ENCODE measurements around the gene MAGEB6. TPM values are rescaled to one million over a fixed set of nuclear protein-coding genes. Genes with fewer than 3 reads are reported as not detected.
"Not testable (repeated sequence)": the region's sequence is repeated elsewhere in the genome, so short reads cannot be mapped to it uniquely, and the experiment has no call there.

The MAGEB6 gene, protein sequence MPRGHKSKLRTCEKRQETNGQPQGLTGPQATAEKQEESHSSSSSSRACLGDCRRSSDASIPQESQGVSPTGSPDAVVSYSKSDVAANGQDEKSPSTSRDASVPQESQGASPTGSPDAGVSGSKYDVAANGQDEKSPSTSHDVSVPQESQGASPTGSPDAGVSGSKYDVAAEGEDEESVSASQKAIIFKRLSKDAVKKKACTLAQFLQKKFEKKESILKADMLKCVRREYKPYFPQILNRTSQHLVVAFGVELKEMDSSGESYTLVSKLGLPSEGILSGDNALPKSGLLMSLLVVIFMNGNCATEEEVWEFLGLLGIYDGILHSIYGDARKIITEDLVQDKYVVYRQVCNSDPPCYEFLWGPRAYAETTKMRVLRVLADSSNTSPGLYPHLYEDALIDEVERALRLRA
- total RNA-seq: not detected
- not detected for polyA plus RNA-seq
- total RNA-seq: 0 reads per million in 6 experiments

GRCh38 chrX:26192204-26192603 lies at the start of gene MAGEB6:
MAGEB6 (plus strand) TSS chrX:26192440; CDS start chrX:26193847, 1,407 bp downstream.
- Mint-ChIP-seq H3K9me3 (peaks cover 0 to 4% (median 0%) of the 10 kb centered on the region in 9 donors), H3K27me3 (no peaks in the 10 kb centered on the region), H3K4me3 (no peak within 1 kb of the TSS), H3K27ac (no peak within 1 kb of the TSS), H3K4me1 (no peaks in the 10 kb centered on the region), H3K36me3 (no peaks in the 10 kb centered on the region)
- no peak for DNase-seq
- POLR2A ChIA-PET: no interaction called here
- no peak for ATAC-seq

GRCh38 chrX:26146024-26146423 lies 46.2 kb upstream of the MAGEB6 start:
- no peaks in the 10 kb centered on the region for H3K27me3 Mint-ChIP-seq
- DNase-seq (no peak), ATAC-seq (no peak)
- POLR2A ChIA-PET: no interaction called here
- H3K36me3 Mint-ChIP-seq: no peaks in the 10 kb centered on the region
- no peak overlapping the region for H3K4me3 Mint-ChIP-seq
- peaks cover 0 to 10% (median 0%) of the 10 kb centered on the region in 9 donors for H3K9me3 Mint-ChIP-seq
- H3K4me1 Mint-ChIP-seq: no peaks in the 10 kb centered on the region
- no peak overlapping the region for H3K27ac Mint-ChIP-seq

- no peak within 1 kb of the TSS for H3K27ac Mint-ChIP-seq
- ATAC-seq: no peak
- H3K4me1 Mint-ChIP-seq: no peaks in the 10 kb centered on the region
- peaks cover 0 to 7% (median under 1%) of the 10 kb centered on the region in 9 donors for H3K9me3 Mint-ChIP-seq
- no peaks in the 10 kb centered on the region for H3K27me3 Mint-ChIP-seq
- no peak for DNase-seq
- no peak within 1 kb of the TSS for H3K4me3 Mint-ChIP-seq
- POLR2A ChIA-PET: no interaction called here
- H3K36me3 Mint-ChIP-seq: no peaks in the 10 kb centered on the region
These were observed 31.9 kb upstream of the MAGEB6 start, which contains the start of gene MAGEB6B for GRCh38 chrX:26160301-26160700. MAGEB6B (plus strand) TSS chrX:26160601; CDS start chrX:26160601, 0 bp downstream.

- Mint-ChIP-seq H3K27ac (no peak overlapping the region), H3K4me3 (no peak overlapping the region), H3K9me3 (peaks cover 0 to 5% (median 0%) of the 10 kb centered on the region in 9 donors), H3K27me3 (no peaks in the 10 kb centered on the region), H3K4me1 (no peaks in the 10 kb centered on the region), H3K36me3 (no peaks in the 10 kb centered on the region)
- POLR2A ChIA-PET: no interaction called here
- no peak for DNase-seq
- no peak for ATAC-seq
These were observed 11.3 kb downstream of the MAGEB6 start for GRCh38 chrX:26203561-26203960.

DNA sequence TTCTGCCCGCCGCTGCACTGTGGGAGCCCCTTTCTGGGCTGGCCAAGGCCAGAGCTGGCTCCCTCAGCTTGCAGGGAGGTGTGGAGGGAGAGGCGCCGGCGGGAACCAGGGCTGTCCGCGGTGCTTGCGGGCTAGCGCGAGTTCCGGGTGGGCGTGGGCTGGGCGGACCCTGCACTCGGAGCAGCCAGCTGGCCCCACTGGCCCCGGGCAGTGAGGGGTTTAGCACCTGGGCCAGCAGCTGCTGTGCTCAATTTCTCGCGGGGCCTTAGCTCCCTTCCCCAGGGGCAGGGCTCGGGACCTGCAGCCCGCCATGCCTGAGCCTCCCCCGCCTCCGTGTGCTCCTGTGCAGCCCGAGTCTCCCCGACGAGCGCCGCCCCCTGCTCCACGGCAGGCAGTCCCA lies 12.5 kb downstream of the MAGEB6 start:
- H3K9me3 Mint-ChIP-seq, ATAC-seq, H3K27ac Mint-ChIP-seq, H3K4me1 Mint-ChIP-seq, POLR2A ChIA-PET, H3K4me3 Mint-ChIP-seq, DNase-seq, H3K36me3 Mint-ChIP-seq, H3K27me3 Mint-ChIP-seq: not testable (repeated sequence)

DNA sequence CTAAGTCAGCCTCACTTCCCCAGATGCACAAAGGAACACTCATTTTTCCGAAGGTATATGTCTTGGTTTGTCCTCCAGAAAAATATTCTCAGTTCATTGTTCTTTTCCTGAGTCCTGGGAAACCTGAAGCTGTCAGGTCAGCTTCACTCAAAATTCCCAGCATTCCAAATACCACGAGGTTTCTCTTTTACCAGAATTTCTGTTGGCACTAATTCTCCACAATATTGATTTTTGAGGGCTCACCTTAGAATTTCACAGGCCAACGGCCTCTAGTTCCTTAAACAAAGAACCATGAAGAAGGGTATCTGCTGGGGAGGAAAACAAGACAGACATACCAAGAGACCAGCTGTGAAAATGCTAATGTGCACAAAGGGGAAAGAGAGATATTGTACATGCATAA lies 15.8 kb downstream of the MAGEB6 start:
- H3K27ac Mint-ChIP-seq: no peak overlapping the region
- H3K4me3 Mint-ChIP-seq: no peak overlapping the region
- POLR2A ChIA-PET: no interaction called here
- no peaks in the 10 kb centered on the region for H3K4me1 Mint-ChIP-seq
- no peaks in the 10 kb centered on the region for H3K27me3 Mint-ChIP-seq
- no peak for DNase-seq
- ATAC-seq: no peak
- peaks cover 0 to 6% (median 0%) of the 10 kb centered on the region in 9 donors for H3K9me3 Mint-ChIP-seq
- H3K36me3 Mint-ChIP-seq: no peaks in the 10 kb centered on the region

- Mint-ChIP-seq H3K9me3 (peaks cover 0 to 8% (median 0%) of the 10 kb centered on the region in 9 donors), H3K27ac (no peak within 1 kb of the TSS), H3K4me3 (no peak within 1 kb of the TSS), H3K27me3 (peaks cover 0 to 1% (median 0%) of the 10 kb centered on the region in 5 donors), H3K36me3 (no peaks in the 10 kb centered on the region), H3K4me1 (no peaks in the 10 kb centered on the region)
- no peak for DNase-seq
- ATAC-seq: no peak
- POLR2A ChIA-PET: no interaction called here
These were observed 23.6 kb downstream of the MAGEB6 start, which contains the start of gene MAGEB5 for GRCh38 chrX:26215869-26216268. MAGEB5 (plus strand) TSS chrX:26216169; CDS start chrX:26217302, 1,133 bp downstream.

DNA sequence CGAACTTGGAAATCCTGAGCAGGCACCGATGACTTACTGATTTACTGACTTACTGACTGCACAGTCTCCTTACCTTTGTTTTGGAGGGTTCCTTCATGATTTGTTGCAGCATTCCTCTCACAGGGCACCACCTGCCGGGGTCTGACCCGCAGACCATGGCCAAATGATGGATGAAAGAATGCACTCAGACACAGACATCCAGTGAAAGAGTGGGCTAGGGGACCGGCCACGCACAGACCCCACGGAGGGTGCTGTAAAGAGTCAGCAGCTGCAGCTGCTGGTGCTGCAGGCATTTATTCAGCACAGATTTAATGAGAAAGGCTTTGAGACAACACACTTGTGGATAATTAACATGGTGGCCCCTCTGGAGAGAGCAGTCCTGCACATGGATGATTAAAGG lies 27.1 kb downstream of the MAGEB6 start:
- DNase-seq (no peak), ATAC-seq (no peak)
- Mint-ChIP-seq H3K27ac (no peak overlapping the region), H3K9me3 (peaks cover 0 to 9% (median 0%) of the 10 kb centered on the region in 9 donors), H3K4me3 (no peak overlapping the region), H3K27me3 (peaks cover 0 to 1% (median 0%) of the 10 kb centered on the region in 5 donors), H3K36me3 (no peaks in the 10 kb centered on the region), H3K4me1 (no peaks in the 10 kb centered on the region)
- POLR2A ChIA-PET: no interaction called here

DNA sequence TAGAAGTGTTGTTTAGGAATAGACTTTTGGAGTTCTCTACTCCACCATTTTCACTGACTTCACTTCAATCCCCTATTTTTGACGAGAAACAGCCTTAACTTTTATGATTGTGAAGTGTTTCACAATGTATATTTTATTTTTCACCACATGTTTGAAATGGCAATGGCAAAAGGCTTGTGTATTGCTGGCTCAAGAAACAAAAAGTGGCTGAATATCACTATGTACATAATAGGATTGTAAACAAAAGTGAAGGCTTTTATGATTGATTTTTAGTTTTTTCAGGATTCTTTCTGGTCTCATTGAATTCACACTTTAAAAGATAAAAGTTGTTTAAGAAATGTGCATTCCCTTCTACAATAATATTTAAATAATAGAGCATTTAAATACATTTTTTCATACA lies 41.9 kb downstream of the MAGEB6 start:
- H3K36me3 Mint-ChIP-seq: no peaks in the 10 kb centered on the region
- no peak for ATAC-seq
- no peak for DNase-seq
- peaks cover 0 to 16% (median under 1%) of the 10 kb centered on the region in 9 donors for H3K9me3 Mint-ChIP-seq
- no peaks in the 10 kb centered on the region for H3K4me1 Mint-ChIP-seq
- POLR2A ChIA-PET: no interaction called here
- no peak overlapping the region for H3K27ac Mint-ChIP-seq
- H3K27me3 Mint-ChIP-seq: no peaks in the 10 kb centered on the region
- no peak overlapping the region for H3K4me3 Mint-ChIP-seq

Other genes starting within 250 kb of the MAGEB6 start
- gene MAGEB18, start 54.1 kb upstream of the MAGEB6 start, total RNA-seq: not detected
- gene MAGEB18, start 54.1 kb upstream of the MAGEB6 start, polyA plus RNA-seq: not detected
- gene MAGEB6B, start 31.8 kb upstream of the MAGEB6 start, total RNA-seq: not detected
- gene MAGEB6B, start 31.8 kb upstream of the MAGEB6 start, polyA plus RNA-seq: not detected
- not detected for gene MAGEB5, start 23.7 kb downstream of the MAGEB6 start, total RNA-seq
- not detected for gene MAGEB5, start 23.7 kb downstream of the MAGEB6 start, polyA plus RNA-seq